HCT116 (cell line): ENCODE results near the gene SLC22A23. TPM values are rescaled to one million over a fixed set of nuclear protein-coding genes. Genes with fewer than 3 reads are reported as not detected.

Experiments used
- ATAC-seq: fragments of 200-7000 bp; cut with Tn5 transposase; 2 replicates; pipeline ENCODE4 v1.9.1; 2020; ENCODE audit warnings: mild to moderate bottlenecking, moderate library complexity
- BruUV-seq: library from RNA; stranded (reverse); fragments of 400-500 nt; replicated peaks from 2 replicates; lab custom pipeline; 2021; lab: Mats Ljungman, UMichigan
- CTCF ChIA-PET: fragments of 300-600 bp; sonication (Branson Sonifier 250); formaldehyde crosslinking; loops from one replicate; lab custom pipeline; 2021; ENCODE audit warnings: antibody characterized with exemption; lab: Charles Lee
- POLR2A ChIA-PET: fragments of 300-600, 350-600 bp; sonication (Branson Sonifier 250); formaldehyde crosslinking; loops from one replicate; lab custom pipeline; 2021; ENCODE audit warnings: antibody characterized with exemption; lab: Charles Lee
- RAD21 ChIA-PET, 2 experiments: fragments of 300-600 bp; sonication (Branson Sonifier 250); formaldehyde crosslinking; loops; one replicate each; lab custom pipeline; 2023; ENCODE audit warnings: low total read pairs in 2 of 2; ENCODE audit not compliant: uncharacterized antibody in 2 of 2, unreplicated experiment in 2 of 2, low non-redundant PET in 1 of 2; lab: Charles Lee
- DNase-seq: peaks from one replicate; pipeline ENCODE4 v3.0.0-alpha.2; 2010; ENCODE audit warnings: low read depth, low spot score
- H2AFZ ChIP-seq: fragments of 200-600 bp; shearing (Covaris generic), sonication (generic); 2 replicates; pipeline ENCODE4 v1.6.1; 2017; ENCODE audit warnings: low read depth, mixed run types, mixed read lengths, antibody characterized with exemption, low read length; ENCODE audit not compliant: poor library complexity, severe bottlenecking
- H3K27ac ChIP-seq: 2 replicates; pipeline ENCODE4 v1.5.1; 2012; ENCODE audit warnings: low read depth, low read length
- H3K27me3 ChIP-seq: fragments of 200-600 bp; sonication (generic); 2 replicates; pipeline ENCODE4 v1.6.1; 2016; ENCODE audit warnings: mixed run types, low read length, mixed read lengths; ENCODE audit not compliant: insufficient read depth
- H3K36me3 ChIP-seq, 2 experiments: fragments of 200-500 bp in 1 of 2; fragments of 200-600 bp in 1 of 2; sonication (Bioruptor generic) in 1 of 2; sonication (generic) in 1 of 2; 2 replicates each; pipeline versions ENCODE4 v1.5.1 to v1.6.1; 2014 to 2016; ENCODE audit warnings: low read length in 2 of 2, inconsistent platforms in 1 of 2, mixed read lengths in 1 of 2, mixed run types in 1 of 2; ENCODE audit not compliant: insufficient read depth in 2 of 2, control insufficient read depth in 1 of 2
- H3K4me1 ChIP-seq, 2 experiments: fragments of 200-600 bp in 1 of 2; sonication (generic) in 1 of 2; 2 replicates each; pipeline versions ENCODE4 v1.5.1 to v1.6.1; 2012 to 2017; ENCODE audit warnings: low read length in 2 of 2, inconsistent platforms in 1 of 2, mild to moderate bottlenecking in 1 of 2, mixed read lengths in 1 of 2, mixed run types in 1 of 2, moderate library complexity in 1 of 2; ENCODE audit not compliant: insufficient read depth in 2 of 2, control insufficient read depth in 1 of 2
- H3K4me2 ChIP-seq: fragments of 200-600 bp; sonication (generic); 2 replicates; pipeline ENCODE4 v1.6.1; 2017; ENCODE audit warnings: mixed run types, low read length, mixed read lengths
- H3K4me3 ChIP-seq, 2 experiments: fragments of 200-600 bp in 1 of 2; sonication (generic) in 1 of 2; replicated peaks in 1 of 2; 2 replicates each; pipeline ENCODE4 v1.5.1; 2011 to 2016; ENCODE audit warnings: low read length in 2 of 2, control low read depth in 1 of 2, low read depth in 1 of 2, mild to moderate bottlenecking in 1 of 2, mixed read lengths in 1 of 2, mixed run types in 1 of 2
- H3K79me2 ChIP-seq: fragments of 200-600 bp; sonication (generic); 2 replicates; pipeline ENCODE4 v1.6.1; 2017; ENCODE audit warnings: mild to moderate bottlenecking, mixed run types, low read length, moderate library complexity, mixed read lengths; ENCODE audit not compliant: insufficient read depth
- H3K9ac ChIP-seq: fragments of 200-600 bp; sonication (generic); 2 replicates; pipeline ENCODE4 v1.6.1; 2016; ENCODE audit warnings: low read length, mixed read lengths
- H3K9me2 ChIP-seq: fragments of 200-600 bp; sonication (generic), shearing (Covaris generic); 2 replicates; pipeline ENCODE4 v1.6.1; 2017; ENCODE audit warnings: mixed run types, mild to moderate bottlenecking, moderate library complexity; ENCODE audit not compliant: insufficient read depth
- H3K9me3 ChIP-seq, 2 experiments: fragments of 200-500 bp in 1 of 2; fragments of 200-600 bp in 1 of 2; sonication (Bioruptor generic) in 1 of 2; sonication (generic) in 1 of 2; 2 replicates each; pipeline ENCODE4 v1.6.1; 2014 to 2017; ENCODE audit warnings: low read length in 2 of 2, mixed read lengths in 2 of 2, inconsistent platforms in 1 of 2, low read depth in 1 of 2, mild to moderate bottlenecking in 1 of 2, mixed run types in 1 of 2, moderate library complexity in 1 of 2; ENCODE audit not compliant: control insufficient read depth in 1 of 2, insufficient read depth in 1 of 2
- H4K20me1 ChIP-seq: fragments of 200-600 bp; sonication (generic), shearing (Covaris generic); 2 replicates; pipeline ENCODE4 v1.6.1; 2017; ENCODE audit warnings: mixed run types, mild to moderate bottlenecking, moderate library complexity; ENCODE audit not compliant: insufficient read depth
- CBX3 ChIP-seq: IDR thresholded peaks from 2 replicates; pipeline ENCODE4 v1.6.1; 2012; ENCODE audit warnings: low read depth
- CEBPB ChIP-seq: IDR thresholded peaks from 2 replicates; pipeline ENCODE4 v1.6.1; 2012; ENCODE audit warnings: low read depth
- CTCF ChIP-seq, 3 experiments: fragments of 200-600 bp in 1 of 3; sonication (generic) in 1 of 3; IDR thresholded peaks in 2 of 3; conservative IDR thresholded peaks in 1 of 3; 2 replicates each; pipeline ENCODE4 v1.5.1; 2012 to 2017; ENCODE audit warnings: low read depth in 2 of 3, low read length in 2 of 3, antibody characterized with exemption in 1 of 3, borderline replicate concordance in 1 of 3, control low read depth in 1 of 3, mild to moderate bottlenecking in 1 of 3, mixed read lengths in 1 of 3, mixed run types in 1 of 3, moderate library complexity in 1 of 3; ENCODE audit not compliant: insufficient read depth in 1 of 3
- ELF1 ChIP-seq: IDR thresholded peaks from 2 replicates; pipeline ENCODE4 v1.6.1; 2012; ENCODE audit warnings: low read depth, borderline replicate concordance
- EZH2 ChIP-seq: fragments of 200-600 bp; sonication (generic); IDR thresholded peaks from 2 replicates; pipeline ENCODE4 v1.6.1; 2017; ENCODE audit warnings: antibody characterized with exemption, mixed run types
- EZH2phosphoT487 ChIP-seq: fragments of 200-600 bp; IDR thresholded peaks from 2 replicates; pipeline ENCODE4 v1.6.1; 2018; ENCODE audit warnings: antibody characterized with exemption, borderline replicate concordance
- FOSL1 ChIP-seq: IDR thresholded peaks from 2 replicates; pipeline ENCODE4 v1.6.1; 2012; ENCODE audit warnings: low read depth
- JUND ChIP-seq: IDR thresholded peaks from 2 replicates; pipeline ENCODE4 v1.6.1; 2012
- POLR2AphosphoS5 ChIP-seq: IDR thresholded peaks from 2 replicates; pipeline ENCODE4 v1.6.1; 2011; ENCODE audit warnings: mild to moderate bottlenecking, low read depth, low read length, moderate library complexity
- REST ChIP-seq: IDR thresholded peaks from 2 replicates; pipeline ENCODE4 v1.6.1; 2012; ENCODE audit warnings: low read depth
- SIN3A ChIP-seq: IDR thresholded peaks from 2 replicates; pipeline ENCODE4 v1.6.1; 2012; ENCODE audit warnings: low read depth
- SP1 ChIP-seq: IDR thresholded peaks from 2 replicates; pipeline ENCODE4 v1.6.1; 2012; ENCODE audit warnings: low read depth
- TCF7L2 ChIP-seq: IDR thresholded peaks from 2 replicates; pipeline ENCODE4 v1.7.0; 2011; ENCODE audit warnings: borderline replicate concordance, inconsistent platforms; ENCODE audit not compliant: insufficient read depth, insufficient read length; ENCODE audit errors: extremely low read depth
- YY1 ChIP-seq: IDR thresholded peaks from 2 replicates; pipeline ENCODE4 v1.6.1; 2011; ENCODE audit warnings: low read length, low read depth, moderate library complexity, mild to moderate bottlenecking; ENCODE audit not compliant: insufficient replicate concordance; ENCODE audit errors: extremely low read depth
- ZBTB33 ChIP-seq: IDR thresholded peaks from 2 replicates; pipeline ENCODE4 v1.6.1; 2011; ENCODE audit warnings: mild to moderate bottlenecking, low read length, moderate library complexity; ENCODE audit not compliant: insufficient replicate concordance; ENCODE audit errors: extremely low read depth
- ZNF274 ChIP-seq: fragments of 200-500 bp; sonication (Bioruptor generic); IDR thresholded peaks from 2 replicates; pipeline ENCODE4 v1.6.1; 2014; ENCODE audit warnings: mild to moderate bottlenecking, low read depth, low read length, inconsistent platforms
- intact Hi-C: fragments of 100-400 bp; cut with micrococcal nuclease; formaldehyde crosslinking; loops from 2 replicates; pipeline ENCODE4 v1.10.0; 2022
- total RNA-seq: library from RNA; stranded (reverse); gene quantifications from one replicate; pipeline ENCODE4 v1.2.1, GENCODE V29; 2021; ENCODE audit not compliant: unreplicated experiment

SLC22A23 gene
- total RNA-seq, 1 experiment from 2014 or later: 11.5 TPM

- Histone ChIP-seq H3K9me3 (no peaks in the 10 kb centered on the region), H3K4me1 (no peaks in the 10 kb centered on the region), H4K20me1 (no peaks in the 10 kb centered on the region), H3K27me3 (no peaks in the 10 kb centered on the region), H3K36me3 (no peaks in the 10 kb centered on the region), H3K9me2 (no peaks in the 10 kb centered on the region), H3K27ac (no peak overlapping the region), H3K9ac (no peak overlapping the region), H3K4me2 (no peak overlapping the region), H3K4me3 (no peak overlapping the region), H2AFZ (no peak overlapping the region), H3K79me2 (no peaks in the 10 kb centered on the region)
- no peak for TF ChIP-seq CBX3
- no peak for TF ChIP-seq YY1
- TF ChIP-seq CTCF (IDR thresholded peaks at IDR 0.05 in 2 of 3, conservative IDR thresholded peaks at IDR 0.05 in 1 of 3; ENCODE audit: borderline replicate concordance in 1 of 3, insufficient read depth in 1 of 3, low read depth in 2 of 3, low read length in 2 of 3): no peak
- no peak for TF ChIP-seq SIN3A
- TF ChIP-seq REST: no peak
- no peak for TF ChIP-seq TCF7L2
- no peak for TF ChIP-seq CEBPB
- TF ChIP-seq JUND: no peak
- TF ChIP-seq ZNF274: no peak
- no peak for TF ChIP-seq SP1
- TF ChIP-seq EZH2phosphoT487: no peak
- no peak for TF ChIP-seq EZH2
- no peak for TF ChIP-seq FOSL1
- TF ChIP-seq POLR2AphosphoS5: no peak
- no peak for TF ChIP-seq ELF1
- no peak for TF ChIP-seq ZBTB33
- intact Hi-C loops: no loop called here
- BruUV-seq: no TSS peak
- ATAC-seq (no peak), DNase-seq (no peak)
- CTCF ChIA-PET: no interaction called here
- POLR2A ChIA-PET: no interaction called here
- RAD21 ChIA-PET: no interaction called here
Observed at GRCh38 chr6:3286641-3287171, 170.1 kb downstream of the SLC22A23 start.
